Large intestine (tissue), 3 donors: ENCODE data around the gene MCFD2. TPM values are rescaled to one million over a fixed set of nuclear protein-coding genes. Genes with fewer than 3 reads are reported as not detected.

ENCODE experiments used
- DNase-seq, 2 donors: peaks; one replicate each; pipeline versions ENCODE4 v3.0.0 to v3.0.0-alpha.2; 2013
- H3K27ac ChIP-seq: one replicate; pipeline ENCODE4 v1.5.1; 2013; ENCODE audit warnings: low read length
- H3K27me3 ChIP-seq: 2 replicates; pipeline ENCODE4 v1.6.1; 2013; ENCODE audit warnings: low read length; ENCODE audit not compliant: control insufficient read depth, insufficient read depth
- H3K36me3 ChIP-seq: 2 replicates; pipeline ENCODE4 v1.6.1; 2013; ENCODE audit warnings: low read length; ENCODE audit not compliant: control insufficient read depth, insufficient read depth
- H3K4me1 ChIP-seq: one replicate; pipeline ENCODE4 v1.6.1; 2013; ENCODE audit warnings: low read length; ENCODE audit not compliant: control insufficient read depth, insufficient read depth
- H3K4me3 ChIP-seq: one replicate; pipeline ENCODE4 v1.5.1; 2013; ENCODE audit warnings: low read length
- H3K9me3 ChIP-seq: one replicate; pipeline ENCODE4 v1.6.1; 2013; ENCODE audit warnings: mild to moderate bottlenecking, low read depth, low read length, moderate library complexity; ENCODE audit not compliant: control insufficient read depth
- WGBS: methylation state at CpG from one replicate; pipeline ENCODE4 v1.1.5; 2013; ENCODE audit warnings: low lambda C conversion rate; ENCODE audit not compliant: insufficient coverage; 5-methylcytosine and 5-hydroxymethylcytosine counted together
- polyA plus RNA-seq: library from polyadenylated mRNA; unstranded; fragments of 120-200 nt; gene quantifications from one replicate; pipeline ENCODE4 v1.2.1, GENCODE V29; 2013

The MCFD2 gene
- polyA plus RNA-seq, 1 donor = 60.1 TPM

DNA sequence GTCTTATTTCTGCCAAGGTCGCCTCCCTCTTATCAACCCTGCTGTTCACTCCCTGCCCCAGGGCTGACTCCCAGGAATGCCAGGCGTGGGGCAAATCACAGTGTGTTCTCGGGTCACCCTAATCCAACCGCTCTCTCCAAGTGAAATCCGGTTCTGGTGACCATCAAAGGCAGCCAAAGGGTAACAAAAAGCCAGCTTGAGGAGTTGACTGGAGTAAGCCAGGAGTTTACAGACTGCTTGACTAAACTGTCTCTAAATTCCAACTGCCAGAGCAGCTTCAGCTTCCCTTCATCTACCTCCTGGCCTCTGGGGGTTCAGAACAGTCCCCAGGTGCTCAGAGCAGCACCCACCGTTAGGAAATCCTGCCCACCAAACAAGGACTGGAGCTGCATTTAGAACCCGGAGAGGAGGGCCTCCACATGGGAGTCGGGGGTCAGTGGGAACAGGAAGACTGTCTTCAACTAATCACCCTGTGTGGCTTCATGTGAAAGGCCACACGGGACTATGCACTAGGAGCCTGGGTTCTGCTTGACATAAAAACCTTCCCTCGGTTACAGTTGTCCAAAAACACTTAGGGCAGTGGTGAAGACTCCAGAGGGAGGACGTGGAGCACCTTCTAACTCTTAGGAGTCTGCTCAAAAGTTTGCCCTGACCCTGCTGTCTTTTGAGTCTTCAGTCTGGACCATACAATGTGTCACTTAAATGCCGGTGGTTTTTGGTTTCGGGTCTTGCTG is 24.2 kb upstream of the MCFD2 start:
- Histone ChIP-seq H3K4me3 (no peak overlapping the region), H3K4me1 (peaks cover 19% of the 10 kb centered on the region), H3K27me3 (no peaks in the 10 kb centered on the region), H3K27ac (no peak overlapping the region), H3K9me3 (no peaks in the 10 kb centered on the region), H3K36me3 (no peaks in the 10 kb centered on the region)
- no CpG with 5 or more reads among the region's 13 CpGs for WGBS
- no peak for DNase-seq

DNA sequence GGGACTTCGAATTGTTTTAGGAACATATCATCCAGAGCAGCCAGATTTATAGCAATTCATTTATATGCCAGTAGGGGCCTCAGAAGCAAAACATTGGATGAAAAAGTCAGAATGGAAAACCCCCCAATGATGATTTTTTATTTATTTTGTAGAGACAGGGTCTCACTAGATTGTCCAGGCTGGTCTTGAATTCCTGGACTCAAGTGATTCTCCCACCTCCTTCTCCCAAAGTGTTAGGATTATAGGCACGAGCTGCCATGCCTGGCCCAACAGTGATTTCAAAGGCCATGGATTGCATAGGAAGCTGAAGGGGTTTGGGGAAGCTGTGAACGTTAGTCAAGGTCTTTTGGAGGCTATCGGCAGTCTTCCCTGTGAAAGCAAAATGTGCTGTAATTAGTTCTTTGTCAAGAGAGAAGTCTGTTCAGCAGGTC is 21.9 kb upstream of the MCFD2 start:
- H3K4me1 ChIP-seq = peaks cover 13% of the 10 kb centered on the region
- no peaks in the 10 kb centered on the region for H3K27me3 ChIP-seq
- no peak overlapping the region for H3K4me3 ChIP-seq
- no peak overlapping the region for H3K27ac ChIP-seq
- WGBS = 83% methylated on average over 2 of the region's 4 CpGs
- H3K36me3 ChIP-seq = no peaks in the 10 kb centered on the region
- H3K9me3 ChIP-seq = no peaks in the 10 kb centered on the region
- no peak for DNase-seq

DNA sequence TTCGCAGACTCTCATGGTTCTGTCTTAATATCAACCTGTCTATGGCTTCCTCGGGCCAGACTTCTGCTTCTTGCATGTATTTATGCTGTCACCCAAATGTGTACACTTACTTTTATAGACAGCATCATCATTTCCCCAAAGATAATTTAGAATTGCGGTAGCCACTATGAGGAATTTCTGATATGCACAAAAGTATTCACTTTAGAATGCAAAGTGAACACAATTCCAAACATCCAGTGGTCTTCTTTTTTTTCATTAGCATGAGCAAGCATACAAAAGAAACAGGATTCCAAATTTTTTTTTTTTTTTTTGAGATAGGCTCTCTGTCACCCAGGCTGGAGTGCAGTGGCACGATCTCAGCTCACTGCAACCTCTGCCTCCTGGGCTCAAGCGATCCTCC is 21.0 kb upstream of the MCFD2 start:
- no peak for DNase-seq
- Histone ChIP-seq H3K36me3 (no peaks in the 10 kb centered on the region), H3K27ac (no peak overlapping the region), H3K9me3 (no peaks in the 10 kb centered on the region), H3K27me3 (no peaks in the 10 kb centered on the region), H3K4me1 (peaks cover 11% of the 10 kb centered on the region), H3K4me3 (no peak overlapping the region)
- 83% methylated on average over 1 of the region's 5 CpGs for WGBS

DNA sequence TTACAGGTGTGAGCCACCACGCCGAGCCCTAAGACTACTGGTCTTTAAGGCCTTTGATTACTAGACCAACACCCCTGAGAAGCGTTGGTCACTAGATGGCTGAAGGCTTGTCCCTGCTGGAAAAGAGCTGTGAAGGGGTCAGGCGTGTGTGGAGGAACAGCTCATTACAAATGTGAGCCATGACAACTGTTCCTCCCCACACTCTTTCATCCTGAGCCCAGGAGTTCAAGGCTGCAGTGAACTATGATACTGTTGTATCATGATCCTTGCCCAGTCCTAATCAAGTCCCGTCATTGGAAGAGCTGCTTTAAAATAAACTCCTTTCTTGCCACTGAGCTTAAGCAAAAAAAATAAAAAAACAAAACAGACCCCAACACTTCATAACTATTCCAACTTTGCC is 19.5 kb upstream of the MCFD2 start:
- no peak overlapping the region for H3K27ac ChIP-seq
- no peak for DNase-seq
- H3K36me3 ChIP-seq = no peaks in the 10 kb centered on the region
- H3K27me3 ChIP-seq = no peaks in the 10 kb centered on the region
- no peak overlapping the region for H3K4me3 ChIP-seq
- no peaks in the 10 kb centered on the region for H3K9me3 ChIP-seq
- peaks cover 6% of the 10 kb centered on the region for H3K4me1 ChIP-seq
- WGBS = no CpG with 5 or more reads among the region's 5 CpGs

DNA sequence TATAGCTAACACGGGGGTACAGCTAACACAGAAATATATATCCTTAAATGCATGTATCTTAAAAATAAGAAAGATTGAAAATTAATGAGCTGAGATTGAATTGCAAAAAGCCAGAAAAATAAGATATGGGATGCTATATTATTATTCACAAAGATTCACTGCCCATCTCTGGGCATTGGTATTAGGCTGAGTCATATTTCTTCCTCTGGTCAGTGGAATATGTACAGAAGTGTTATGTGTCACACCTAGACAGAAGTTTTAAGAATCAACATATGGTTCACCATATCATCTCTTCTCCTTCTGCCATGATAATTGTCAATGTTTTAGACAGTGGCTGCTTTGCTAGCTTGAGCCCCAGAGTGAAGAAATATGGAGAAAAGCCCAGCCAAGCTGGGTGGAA is 14.0 kb upstream of the MCFD2 start:
- Histone ChIP-seq H3K4me3 (no peak overlapping the region), H3K9me3 (peaks cover 9% of the 10 kb centered on the region), H3K36me3 (no peaks in the 10 kb centered on the region), H3K4me1 (no peaks in the 10 kb centered on the region), H3K27ac (no peak overlapping the region), H3K27me3 (no peaks in the 10 kb centered on the region)
- WGBS = no CpG with 5 or more reads among the region's 1 CpG
- no peak for DNase-seq

DNA sequence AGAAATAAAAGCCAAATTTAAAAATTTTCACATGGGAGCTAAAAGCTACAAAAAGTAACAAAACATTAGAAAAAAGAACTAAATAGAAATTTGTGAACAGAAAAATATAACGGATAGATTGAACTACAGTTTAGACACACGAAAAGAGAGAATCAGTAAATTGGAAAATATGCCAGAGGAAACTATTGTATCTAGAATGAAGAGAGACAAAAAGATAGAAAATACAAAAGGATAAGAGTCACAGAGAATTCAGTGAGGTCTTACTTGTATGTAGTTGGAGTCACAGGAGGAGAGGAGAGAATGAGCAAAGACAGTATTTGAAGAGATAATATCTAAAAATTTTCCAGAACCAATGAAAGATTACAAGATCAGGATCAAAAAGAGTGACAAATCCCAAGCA is 11.3 kb upstream of the MCFD2 start:
- no peaks in the 10 kb centered on the region for H3K36me3 ChIP-seq
- H3K4me3 ChIP-seq = no peak overlapping the region
- H3K9me3 ChIP-seq = peaks cover 9% of the 10 kb centered on the region
- DNase-seq = no peak
- WGBS = 100% methylated on average over 2 of the region's 2 CpGs
- H3K27ac ChIP-seq = no peak overlapping the region
- H3K4me1 ChIP-seq = peaks cover 12% of the 10 kb centered on the region
- H3K27me3 ChIP-seq = no peaks in the 10 kb centered on the region

DNA sequence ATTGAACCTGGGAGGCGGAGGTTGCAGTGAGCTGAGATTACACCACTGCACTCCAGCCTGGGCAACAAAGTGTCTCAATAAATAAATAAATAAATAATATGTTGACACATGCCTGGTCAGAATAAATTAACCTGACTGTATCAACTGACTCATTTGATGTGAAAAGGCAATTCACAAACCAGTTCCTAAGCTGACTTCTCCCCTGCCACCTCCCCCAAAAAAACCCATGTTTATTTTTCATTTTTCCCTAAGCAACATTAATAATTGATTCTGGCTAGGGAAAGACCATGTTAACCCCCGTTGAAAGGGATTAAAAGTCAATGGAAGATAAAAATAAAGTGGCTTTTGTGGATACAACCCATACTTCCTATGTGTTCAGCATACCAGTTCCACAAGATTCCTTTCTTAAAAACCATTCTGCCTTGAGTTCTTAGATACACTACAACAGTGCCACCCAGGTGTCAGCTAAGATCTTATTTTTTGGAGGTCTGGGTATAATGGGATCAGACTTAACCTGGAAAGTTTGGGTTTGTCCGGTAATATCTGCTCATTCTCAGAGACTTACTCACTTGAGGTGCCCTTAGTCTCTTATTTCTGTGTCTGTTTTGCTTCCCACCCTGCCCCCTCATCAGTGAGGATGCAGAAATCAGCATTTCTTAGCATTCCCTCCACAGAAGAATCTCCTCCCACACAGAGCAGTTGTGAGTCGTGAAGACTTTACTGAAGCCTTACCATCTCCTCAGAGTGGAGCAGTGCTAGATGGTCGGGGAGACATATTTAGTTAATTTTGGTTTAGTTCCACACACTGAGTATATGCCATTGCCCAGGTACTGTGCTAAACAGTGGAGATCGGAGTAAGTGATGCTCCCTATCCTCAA is 10.1 kb upstream of the MCFD2 start:
- DNase-seq = no peak
- Histone ChIP-seq H3K9me3 (peaks cover 9% of the 10 kb centered on the region), H3K36me3 (no peaks in the 10 kb centered on the region), H3K27me3 (no peaks in the 10 kb centered on the region), H3K27ac (no peak overlapping the region), H3K4me1 (peaks cover 12% of the 10 kb centered on the region), H3K4me3 (no peak overlapping the region)
- WGBS = 100% methylated on average over 1 of the region's 6 CpGs

DNA sequence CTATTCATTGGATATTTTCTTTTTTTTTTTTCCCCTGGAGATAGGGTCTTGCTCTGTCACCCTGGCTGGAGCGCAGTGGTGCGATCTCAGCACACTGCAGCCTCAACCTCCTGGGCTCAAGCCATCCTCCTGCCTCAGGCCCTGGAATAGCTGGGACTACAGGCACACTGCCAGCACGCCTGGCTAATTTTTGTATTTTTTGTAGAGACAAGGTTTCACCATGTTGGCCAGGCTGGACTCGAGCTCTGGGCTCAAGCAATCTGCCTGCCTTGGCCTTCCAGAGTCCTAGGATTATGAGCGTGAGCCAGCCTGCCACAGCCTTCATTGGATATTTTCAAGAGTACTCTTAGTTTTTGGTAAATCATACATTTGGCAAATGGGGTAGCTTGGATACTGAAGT is 9.0 kb upstream of the MCFD2 start:
- H3K36me3 ChIP-seq = no peaks in the 10 kb centered on the region
- DNase-seq = no peak
- H3K27me3 ChIP-seq = no peaks in the 10 kb centered on the region
- H3K27ac ChIP-seq = no peak overlapping the region
- WGBS = no CpG with 5 or more reads among the region's 5 CpGs
- H3K9me3 ChIP-seq = peaks cover 9% of the 10 kb centered on the region
- H3K4me1 ChIP-seq = peaks cover 12% of the 10 kb centered on the region
- no peak overlapping the region for H3K4me3 ChIP-seq

DNA sequence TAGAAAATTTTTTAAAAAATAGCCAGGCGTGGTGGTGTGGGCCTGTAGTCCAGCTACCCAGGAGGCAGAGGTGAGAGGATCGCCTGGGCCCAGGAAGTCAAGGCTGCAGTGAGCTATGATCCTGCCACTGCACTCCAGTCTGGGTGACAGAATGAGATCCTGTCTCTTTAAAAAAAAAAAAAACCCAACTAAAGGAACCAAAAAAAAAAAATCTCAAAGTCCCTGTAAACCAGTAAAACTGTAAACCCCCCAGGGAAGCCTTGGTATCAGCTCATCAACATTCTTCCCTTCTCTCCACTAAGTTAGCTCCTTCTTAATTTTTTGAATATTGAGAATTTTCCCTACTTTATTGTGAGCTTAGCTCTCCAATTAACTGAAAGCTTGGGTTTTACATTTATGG is 8.4 kb upstream of the MCFD2 start:
- no peak overlapping the region for H3K4me3 ChIP-seq
- no peaks in the 10 kb centered on the region for H3K27me3 ChIP-seq
- no peaks in the 10 kb centered on the region for H3K36me3 ChIP-seq
- H3K27ac ChIP-seq = no peak overlapping the region
- DNase-seq = no peak
- no CpG with 5 or more reads among the region's 2 CpGs for WGBS
- H3K9me3 ChIP-seq = peaks cover 9% of the 10 kb centered on the region
- peaks cover 12% of the 10 kb centered on the region for H3K4me1 ChIP-seq

DNA sequence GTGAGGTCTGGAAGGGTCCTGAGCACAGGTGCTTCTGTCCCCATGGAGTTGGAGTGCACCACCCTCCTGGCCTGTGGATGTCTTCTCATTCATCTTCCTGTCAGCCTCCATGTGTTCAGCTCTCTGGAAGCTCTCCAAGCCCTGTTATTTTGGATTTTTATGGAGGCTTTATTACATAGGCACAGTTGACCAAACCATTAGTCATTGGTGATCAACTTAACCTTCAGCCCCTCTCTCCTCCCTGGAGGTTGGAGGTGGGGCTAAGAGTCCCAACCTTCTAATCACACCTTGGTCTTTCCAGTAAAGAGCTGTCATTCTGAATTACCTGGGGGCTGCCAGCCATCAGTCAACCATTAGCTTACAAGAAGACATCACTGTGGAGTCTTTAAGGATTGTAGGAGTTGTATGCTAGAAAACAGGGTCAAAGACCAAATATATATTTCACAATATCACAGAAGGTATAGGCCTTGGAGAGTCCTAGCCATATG is 7.5 kb upstream of the MCFD2 start:
- H3K27me3 ChIP-seq = no peaks in the 10 kb centered on the region
- H3K4me1 ChIP-seq = peaks cover 12% of the 10 kb centered on the region
- H3K9me3 ChIP-seq = peaks cover 9% of the 10 kb centered on the region
- H3K36me3 ChIP-seq = no peaks in the 10 kb centered on the region
- no peak overlapping the region for H3K4me3 ChIP-seq
- H3K27ac ChIP-seq = peak overlapping the region; percentile 8
- DNase-seq = peak in 1 of 2 donors; percentile 73
